Activated T-cell treated with anti-CD3 and anti-CD28 coated beads for 48 hours (primary cell): ENCODE results near the gene IRF2.
"Not testable (repeated sequence)": the region's sequence is repeated elsewhere in the genome, so short reads cannot be mapped to it uniquely, and the experiment has no call there.

Experiments
- DNase-seq: peaks from one replicate; pipeline ENCODE4 v3.0.0-alpha.2; 2020; ENCODE audit warnings: low read depth

The IRF2 gene

GRCh38 chr4:184389978-184390900 lies 84.1 kb downstream of the IRF2 start:
- no peak for DNase-seq

GRCh38 chr4:184388106-184388505 lies 86.2 kb downstream of the IRF2 start:
- no peak for DNase-seq

GRCh38 chr4:184387351-184387750 lies 87.0 kb downstream of the IRF2 start:
- no peak for DNase-seq

DNA sequence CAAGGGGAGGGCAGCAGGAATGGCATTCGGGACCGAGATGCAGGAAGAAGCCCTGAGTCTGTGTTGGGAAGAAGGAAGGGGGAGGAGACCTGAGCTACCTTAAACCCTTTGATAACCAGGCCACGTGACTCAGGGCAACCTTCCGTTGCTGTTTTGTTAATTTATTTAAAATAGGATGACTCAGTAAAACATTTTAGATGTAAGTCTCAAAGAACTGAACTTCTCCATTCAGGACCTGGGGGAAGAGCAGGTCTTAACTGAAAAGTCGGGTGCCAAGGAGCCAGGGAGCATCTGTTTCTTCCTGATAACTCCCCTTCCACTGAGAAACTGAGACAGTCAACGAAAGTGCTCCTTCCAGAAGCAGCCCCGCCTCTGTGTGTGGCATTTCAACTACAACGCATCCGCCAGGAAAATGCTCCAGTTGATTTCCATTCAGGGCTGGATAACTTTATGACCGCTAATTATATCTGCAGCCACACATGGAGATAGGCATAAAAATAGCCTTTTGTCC lies 88.0 kb downstream of the IRF2 start:
- DNase-seq: no peak

DNA sequence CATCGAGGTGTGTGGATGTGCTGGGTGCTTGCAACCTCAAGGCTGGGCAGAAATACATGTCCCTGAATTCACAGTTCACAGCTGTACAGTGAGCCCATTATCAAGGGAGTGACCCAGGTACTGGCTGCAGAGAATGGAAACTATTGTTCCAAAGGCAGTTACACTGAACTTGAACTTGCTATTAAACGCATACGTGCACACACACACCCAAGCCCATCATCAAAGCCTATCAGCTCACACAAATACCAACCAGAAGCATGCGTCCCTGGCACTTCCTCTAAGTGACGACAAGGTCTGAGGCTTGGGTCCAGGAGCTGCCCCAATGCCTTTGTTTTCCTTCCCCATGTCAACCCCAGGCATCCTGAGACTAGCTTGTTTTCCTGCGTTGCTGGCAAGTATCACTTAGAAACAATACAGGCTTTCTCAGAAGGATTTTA lies 88.6 kb downstream of the IRF2 start:
- no peak for DNase-seq

- DNase-seq: no peak
These were observed 89.4 kb downstream of the IRF2 start for GRCh38 chr4:184384810-184385557.

DNA sequence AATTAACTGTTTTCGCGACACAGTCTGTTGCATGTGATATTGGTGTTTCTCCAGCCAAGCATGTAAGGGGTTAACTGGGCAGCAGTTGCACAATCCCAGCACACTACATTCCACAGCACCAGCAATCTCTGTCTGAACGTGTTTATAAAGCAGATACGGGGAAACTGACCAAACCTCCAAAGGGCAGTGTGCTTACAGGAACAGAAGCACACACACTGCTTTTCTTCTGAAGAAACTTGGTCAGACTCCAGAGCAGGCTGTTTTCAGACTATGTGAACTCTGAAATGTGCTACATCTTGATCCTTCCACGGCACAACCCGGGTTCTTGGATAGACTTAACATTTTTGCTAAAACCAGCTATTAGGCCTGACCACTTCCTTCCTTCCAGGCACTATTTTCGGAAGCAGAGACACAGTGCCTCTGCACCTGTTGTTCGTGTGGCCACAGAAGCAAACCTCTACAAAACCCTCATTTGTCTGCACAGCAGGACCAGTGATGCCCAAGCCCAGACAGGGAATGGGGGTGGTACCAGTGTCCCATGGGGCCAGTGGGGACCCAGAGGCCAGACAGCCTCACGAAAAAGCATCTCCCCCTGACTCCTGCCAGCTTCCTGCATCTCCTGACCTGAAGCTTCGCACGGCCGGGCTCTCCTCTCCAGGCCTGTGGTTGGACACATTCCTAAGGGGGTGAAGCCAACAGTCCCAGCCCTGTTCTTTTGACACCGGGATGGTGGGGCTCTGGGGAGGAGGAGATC lies 90.1 kb downstream of the IRF2 start:
- no peak for DNase-seq

DNA sequence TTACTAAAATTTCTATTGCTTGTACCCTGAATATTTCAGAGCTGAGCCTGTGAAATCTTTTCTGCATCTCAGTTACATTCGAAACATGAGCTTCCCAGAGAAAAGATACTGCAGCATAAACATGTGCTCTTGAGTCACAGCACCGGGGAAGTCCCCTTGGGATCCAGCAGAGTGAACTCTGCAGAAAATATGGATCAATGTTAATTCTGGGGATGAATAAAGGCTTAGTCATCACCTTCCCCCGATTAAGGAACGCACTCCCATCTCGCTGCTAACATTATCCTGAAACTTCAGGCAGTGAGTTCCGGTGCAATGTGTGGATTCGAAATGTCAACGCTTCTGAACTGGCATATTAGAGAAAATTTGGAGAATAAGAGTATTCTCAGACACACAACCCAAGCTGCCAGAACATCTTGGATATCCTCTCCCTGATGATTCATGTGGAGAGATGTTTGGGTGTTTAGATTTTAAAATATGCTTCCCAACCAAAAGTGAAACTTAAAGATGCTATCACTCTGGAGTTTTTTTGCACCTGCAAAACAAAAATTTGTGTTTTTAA lies 90.8 kb downstream of the IRF2 start:
- no peak for DNase-seq

GRCh38 chr4:184382189-184382846 lies 92.0 kb downstream of the IRF2 start:
- DNase-seq: no peak

DNA sequence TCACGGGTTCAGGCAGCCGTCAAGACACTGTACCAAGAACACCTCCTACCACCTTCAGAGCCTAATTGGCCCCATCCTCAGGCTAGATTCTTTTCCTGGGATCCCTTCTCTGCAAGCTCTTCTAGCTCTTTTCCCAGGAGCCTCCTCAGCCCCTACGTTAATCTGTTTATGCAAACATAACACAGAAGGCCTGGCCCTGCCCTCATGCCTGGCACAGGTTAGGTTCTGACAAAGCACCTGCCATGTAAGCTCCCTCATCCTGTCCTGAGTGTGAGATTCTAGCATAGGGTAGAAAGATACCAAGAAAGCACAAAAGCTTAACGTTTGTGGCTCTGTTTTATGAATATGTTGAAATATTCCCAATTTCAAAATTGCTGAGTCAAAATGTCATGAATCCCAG lies 93.6 kb downstream of the IRF2 start:
- DNase-seq: no peak

- not testable (repeated sequence) for DNase-seq
These were observed 94.1 kb downstream of the IRF2 start for GRCh38 chr4:184380214-184380613.

DNA sequence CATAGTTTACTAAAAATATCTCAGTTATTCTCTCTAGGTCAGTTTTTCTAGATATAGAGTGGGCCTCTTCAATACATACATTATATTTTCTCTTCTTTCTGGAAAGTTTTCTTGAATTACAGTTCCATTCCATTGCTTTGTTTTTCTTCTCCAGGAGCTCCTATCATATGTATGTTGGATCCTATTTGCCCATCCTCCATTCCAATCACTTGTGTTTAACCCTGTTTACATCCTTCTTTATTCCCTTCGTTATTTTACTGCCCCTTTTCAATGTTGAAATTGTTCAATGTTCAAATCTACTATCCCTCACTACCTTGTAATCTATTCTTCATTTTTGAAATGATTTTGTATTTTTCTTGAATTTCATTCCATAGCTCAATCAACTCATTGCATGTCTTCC lies 97.4 kb downstream of the IRF2 start:
- DNase-seq: no peak

DNA sequence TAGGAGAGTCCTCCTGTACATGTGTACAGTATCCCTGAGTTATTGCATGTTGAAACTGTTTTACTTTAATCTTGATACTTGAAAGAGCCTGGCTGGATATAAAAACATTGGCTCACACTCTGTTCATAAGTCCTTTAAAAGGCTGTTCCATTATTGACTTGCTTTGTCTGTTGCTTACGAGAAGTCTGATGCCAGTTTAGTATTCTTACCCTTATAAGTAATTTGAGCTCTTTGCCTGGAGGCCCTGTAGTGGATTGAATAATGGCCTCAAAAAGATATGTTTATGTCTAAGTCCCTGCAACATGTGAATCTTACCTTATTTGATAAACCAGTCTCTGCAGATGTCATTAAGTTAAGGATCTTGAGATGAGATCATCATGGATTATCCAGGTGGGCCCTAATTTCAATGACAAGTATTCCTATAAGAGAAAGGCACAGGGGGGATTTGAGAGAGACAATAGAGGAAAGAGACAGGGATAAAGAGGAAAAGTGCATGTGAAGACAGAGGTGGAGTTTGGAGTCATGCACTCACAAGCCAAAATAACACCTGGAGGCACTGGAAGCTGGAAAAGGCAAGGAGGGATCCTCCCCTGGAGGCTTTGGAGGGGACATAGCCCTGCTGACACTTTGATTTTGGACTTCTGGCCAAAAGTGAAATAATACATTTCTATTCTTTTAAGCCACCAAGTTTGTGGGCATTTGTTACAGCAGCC lies 98.1 kb downstream of the IRF2 start:
- no peak for DNase-seq

- not testable (repeated sequence) for DNase-seq
These were observed 98.7 kb downstream of the IRF2 start for GRCh38 chr4:184375623-184376022.

DNA sequence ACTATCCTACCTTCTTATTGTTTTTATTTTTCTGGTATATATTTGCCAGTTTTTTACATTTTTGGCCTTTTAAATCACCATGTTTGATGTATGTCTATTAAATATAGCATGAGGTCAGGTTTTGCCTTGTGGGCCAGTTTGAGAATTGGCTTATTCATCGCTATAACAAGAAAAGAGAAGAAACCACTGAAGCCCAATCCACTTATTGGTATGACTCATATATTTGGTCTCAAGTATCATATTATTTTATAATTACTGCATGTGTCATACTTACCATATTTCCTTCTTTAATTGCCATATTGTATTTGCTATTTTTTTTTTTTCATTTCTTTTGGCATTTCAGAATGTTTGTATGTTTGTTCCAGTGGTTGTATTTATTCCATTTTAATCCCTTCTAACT lies 99.3 kb downstream of the IRF2 start:
- DNase-seq: no peak

DNA sequence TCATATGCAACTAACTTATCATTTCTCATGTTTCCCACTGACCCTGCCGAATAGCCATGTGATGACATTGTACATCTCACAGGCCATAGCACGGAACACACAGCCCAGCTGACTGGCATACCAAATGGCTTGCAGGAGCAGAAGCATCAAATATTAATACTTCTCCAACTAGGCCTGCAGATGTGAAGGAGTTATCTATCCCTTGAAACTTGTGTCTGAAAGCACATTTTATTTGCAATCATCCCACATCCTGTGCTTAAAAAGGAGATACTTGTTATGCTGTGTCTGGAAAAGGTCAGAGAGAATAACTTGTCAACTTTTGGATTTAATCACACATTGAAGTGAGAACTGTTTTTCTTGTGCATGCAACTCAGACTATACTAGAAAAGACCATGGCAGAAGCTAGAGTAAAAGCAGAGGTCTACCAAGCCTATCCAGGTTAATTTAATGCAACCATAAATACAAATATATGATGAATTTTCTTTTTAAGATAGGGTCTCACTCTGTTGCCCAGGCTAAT lies 100.4 kb downstream of the IRF2 start:
- no peak for DNase-seq

- DNase-seq: no peak
These were observed 103.0 kb downstream of the IRF2 start for GRCh38 chr4:184371390-184371787.

- DNase-seq: no peak
These were observed 103.5 kb downstream of the IRF2 start for GRCh38 chr4:184370711-184371389.

DNA sequence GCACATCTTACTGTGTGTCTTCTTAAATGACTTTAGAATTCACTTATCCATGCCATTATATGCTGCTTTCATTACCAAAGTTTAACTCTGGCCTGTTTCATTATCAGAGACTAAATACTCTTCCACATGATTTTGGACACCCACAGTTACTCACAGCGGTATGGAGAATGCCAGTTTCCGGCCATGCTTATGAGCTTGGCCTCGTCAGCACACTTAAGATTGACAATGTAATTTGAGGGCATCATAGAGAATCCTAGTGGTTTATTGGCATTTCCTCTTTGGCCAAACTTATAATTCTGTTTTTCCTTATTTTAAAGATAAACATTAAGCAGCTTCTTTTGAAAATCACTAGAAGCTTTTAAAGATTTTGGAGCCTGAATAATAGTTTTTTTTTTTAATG lies 104.5 kb downstream of the IRF2 start:
- DNase-seq: no peak

- DNase-seq: no peak
These were observed 105.6 kb downstream of the IRF2 start for GRCh38 chr4:184368731-184369130.
